Fibroblast of skin of right biceps (primary cell): ENCODE measurements around the gene GHSR.

ENCODE experiments used
- DNase-seq: peaks from one replicate; pipeline ENCODE4 v3.0.0-alpha.2; 2013

GHSR gene, protein sequence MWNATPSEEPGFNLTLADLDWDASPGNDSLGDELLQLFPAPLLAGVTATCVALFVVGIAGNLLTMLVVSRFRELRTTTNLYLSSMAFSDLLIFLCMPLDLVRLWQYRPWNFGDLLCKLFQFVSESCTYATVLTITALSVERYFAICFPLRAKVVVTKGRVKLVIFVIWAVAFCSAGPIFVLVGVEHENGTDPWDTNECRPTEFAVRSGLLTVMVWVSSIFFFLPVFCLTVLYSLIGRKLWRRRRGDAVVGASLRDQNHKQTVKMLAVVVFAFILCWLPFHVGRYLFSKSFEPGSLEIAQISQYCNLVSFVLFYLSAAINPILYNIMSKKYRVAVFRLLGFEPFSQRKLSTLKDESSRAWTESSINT

DNA sequence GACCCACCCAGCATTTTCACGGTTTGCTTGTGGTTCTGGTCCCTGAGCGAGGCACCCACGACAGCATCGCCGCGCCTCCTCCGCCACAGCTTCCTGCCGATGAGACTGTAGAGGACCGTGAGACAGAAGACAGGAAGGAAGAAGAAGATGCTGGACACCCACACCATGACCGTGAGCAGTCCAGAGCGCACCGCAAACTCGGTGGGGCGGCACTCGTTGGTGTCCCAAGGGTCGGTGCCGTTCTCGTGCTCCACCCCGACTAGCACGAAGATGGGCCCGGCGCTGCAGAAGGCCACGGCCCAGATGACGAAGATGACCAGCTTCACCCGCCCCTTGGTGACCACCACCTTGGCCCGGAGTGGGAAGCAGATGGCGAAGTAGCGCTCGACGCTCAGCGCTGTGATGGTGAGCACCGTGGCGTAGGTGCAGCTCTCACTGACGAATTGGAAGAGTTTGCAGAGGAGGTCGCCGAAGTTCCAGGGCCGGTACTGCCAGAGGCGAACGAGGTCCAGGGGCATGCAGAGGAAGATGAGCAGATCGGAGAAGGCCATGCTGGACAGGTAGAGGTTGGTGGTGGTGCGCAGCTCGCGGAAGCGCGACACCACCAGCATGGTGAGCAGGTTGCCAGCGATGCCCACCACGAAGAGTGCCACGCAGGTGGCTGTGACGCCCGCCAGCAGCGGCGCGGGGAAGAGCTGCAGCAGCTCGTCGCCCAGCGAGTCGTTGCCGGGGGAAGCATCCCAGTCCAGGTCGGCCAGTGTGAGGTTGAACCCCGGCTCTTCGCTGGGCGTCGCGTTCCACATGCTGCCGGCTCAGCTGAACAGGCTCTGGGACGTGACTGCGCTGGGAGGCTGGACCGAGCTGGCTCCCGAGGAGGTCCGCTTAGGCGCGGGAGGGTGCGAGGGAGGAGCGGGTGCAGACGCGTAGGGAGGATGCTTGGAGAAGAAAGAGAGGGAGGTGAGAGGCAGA lies at the start of gene GHSR:
GHSR (minus strand) TSS at position 846 of the 969 bp plus-strand sequence; CDS start at position 803, 43 bp downstream.
- DNase-seq, result no peak

DNA sequence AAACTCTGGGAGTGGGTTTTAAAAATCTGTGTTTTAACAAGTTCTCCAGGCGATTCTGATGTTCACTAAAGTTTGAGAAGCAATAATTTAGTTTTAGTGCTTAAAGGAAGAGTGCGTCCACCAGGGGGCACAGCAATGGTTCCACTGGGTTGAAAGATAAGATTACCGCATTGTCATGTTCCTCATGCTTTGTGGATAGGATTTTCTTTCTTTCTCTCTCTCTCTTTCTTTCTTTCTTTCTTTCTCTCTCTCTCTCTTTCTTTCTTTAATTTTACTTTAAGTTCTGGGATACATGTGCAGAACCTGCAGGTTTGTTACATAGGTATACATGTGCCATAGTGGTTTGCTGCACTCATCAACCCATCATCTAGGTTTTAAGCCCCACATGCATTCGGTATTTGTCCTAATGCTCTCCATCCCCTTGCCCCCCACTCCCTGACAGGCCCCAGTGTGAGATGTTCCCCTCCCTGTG lies 42.0 kb upstream of the GHSR start:
- peak; percentile 63 for DNase-seq

DNA sequence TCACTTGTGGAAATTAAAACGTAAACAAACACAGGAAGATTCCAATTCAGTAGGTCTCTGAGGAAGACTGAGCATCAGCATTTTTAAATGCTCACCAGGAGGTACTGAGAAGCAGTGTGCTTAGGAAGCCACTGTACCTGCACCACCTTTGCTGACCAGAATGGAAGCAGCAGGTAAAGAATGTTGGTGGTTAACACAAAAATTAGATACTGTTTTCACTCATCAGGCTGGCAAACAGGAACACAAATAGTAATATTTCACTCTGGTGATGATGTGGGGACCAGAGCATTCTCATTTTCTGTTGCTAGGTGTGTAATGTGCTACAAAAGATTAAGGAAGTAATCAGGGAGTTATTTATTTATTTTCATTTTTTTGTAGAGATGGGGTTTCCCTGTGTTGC lies 29.9 kb upstream of the GHSR start:
- no peak for DNase-seq

DNA sequence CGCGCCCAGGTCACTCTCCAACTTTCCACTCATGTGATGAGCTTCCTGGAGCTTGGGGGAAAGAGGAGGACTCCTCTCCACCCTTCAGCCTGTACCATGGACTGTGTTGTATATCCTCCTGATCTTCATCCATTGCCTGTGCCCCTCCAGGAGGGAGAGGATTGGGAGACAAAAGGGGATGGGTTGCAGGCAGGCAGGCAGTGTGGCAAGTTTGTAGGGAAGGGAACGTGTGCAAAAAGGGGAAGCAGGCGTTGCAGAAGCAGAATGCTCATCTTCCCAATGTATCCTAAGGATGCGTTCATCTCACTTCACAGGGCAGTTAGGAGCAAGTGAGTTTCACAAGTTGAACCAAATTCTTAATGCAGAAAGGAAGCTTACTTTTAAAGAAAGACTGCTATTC lies 28.1 kb upstream of the GHSR start:
- DNase-seq, result no peak

DNA sequence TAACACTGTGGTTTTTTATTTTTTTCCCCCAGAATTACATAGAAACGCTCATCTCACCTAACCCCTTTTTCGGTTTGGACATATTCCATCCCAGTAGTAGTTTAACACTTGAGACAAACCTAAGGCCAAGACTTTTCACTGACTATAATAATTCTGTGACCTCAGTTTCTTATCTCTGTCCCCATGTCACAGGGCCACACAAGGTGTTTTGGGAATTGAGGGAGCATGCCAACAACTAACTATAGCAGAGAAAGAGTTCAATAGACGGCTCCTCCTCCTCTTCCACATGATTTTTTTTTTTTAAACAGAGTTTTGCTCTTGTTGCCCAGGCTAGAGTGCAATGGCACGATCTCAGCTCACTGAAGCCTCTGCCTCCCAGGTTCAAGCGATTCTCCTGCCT lies 27.4 kb upstream of the GHSR start:
- DNase-seq, result no peak

DNA sequence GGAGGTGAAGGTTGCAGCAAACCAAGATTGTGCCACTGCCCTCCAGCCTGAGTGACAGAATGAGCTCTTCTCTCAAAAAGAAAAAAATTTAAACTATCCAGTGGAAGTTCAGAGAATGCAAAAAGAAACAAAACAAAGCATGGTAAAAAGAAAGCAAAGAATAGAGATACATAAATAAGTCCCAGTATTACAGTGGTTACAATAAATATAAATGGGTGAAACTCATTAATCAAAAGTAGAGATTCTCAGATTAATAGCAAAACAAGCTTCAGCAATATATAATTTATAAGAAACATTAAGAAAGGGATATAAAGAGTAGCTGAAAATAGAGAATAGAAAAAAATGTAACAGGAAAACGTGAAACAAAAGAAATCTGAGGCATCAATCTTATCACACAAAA lies 23.6 kb upstream of the GHSR start:
- no peak for DNase-seq

DNA sequence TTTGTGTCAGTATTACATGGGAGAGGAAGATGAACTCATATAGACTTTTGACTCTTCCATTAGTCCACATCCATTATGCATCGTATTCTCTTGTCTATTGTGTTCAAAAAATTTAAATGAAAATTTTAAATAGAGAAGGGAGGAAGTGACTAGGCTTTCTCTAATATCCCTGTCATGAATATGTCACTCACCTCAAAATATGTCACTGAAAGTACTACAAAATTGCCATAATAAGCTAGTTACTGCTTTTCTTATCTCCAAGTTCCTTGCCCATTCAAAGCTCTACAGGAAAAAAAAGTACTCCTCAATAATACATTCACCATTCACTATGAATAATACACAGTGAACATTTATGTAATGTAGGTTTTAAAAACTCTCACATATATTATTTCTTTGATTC lies 22.3 kb upstream of the GHSR start:
- DNase-seq, result no peak

DNA sequence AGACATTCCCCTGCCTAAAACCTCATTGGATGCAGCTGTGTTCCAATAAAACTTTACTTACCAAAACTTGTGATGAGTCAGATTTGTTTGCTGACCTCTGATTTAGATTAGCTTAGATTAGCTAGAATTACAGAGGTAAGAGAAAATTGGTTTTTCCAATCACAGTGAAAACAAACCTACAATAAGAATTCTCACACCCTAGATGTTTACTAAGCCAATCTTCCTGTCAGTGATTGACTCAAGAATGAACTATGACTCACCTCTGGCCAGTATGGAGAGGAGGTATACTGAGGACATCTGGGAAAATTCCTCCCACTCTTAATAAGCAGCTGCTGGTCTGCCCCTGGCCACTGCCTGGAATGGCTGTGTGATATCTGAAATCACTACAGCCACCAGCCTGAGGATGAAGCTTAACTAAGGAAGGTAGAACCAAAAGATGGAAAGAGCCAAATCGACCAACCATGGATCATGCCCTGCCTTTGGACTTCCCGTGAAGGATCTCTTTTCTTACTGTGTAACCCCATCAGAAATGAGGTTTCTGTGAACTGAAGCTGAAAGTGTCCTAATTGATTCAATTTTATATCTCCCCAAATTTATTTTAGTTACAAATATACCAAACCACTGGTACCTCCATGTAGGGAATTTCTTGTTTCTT lies 19.0 kb upstream of the GHSR start:
- peak; percentile 48 for DNase-seq

DNA sequence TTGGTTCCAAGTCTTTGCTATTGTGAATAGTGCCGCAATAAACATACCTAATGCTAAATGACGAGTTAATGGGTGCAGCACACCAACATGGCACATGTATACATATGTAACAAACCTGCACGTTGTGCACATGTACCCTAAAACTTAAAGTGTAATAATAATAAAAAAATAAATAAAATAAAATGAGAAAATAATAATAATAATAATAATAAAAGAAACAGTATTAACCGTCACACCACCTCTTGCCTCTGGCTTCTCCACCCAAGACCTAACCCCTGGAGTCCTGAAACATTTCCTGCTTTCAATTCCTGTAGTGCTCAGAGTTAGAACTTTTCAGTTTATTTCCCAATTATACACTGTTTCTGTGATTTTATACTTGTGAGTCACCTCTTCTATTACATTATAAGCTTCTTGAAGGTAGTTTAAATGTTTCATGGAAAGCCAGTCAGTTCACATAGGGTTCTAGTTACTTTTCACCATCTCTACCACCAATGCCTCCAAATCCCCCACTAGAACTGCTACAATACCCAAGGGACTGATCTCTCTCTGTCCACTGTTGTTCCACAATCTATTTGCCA lies 18.4 kb upstream of the GHSR start:
- no peak for DNase-seq

DNA sequence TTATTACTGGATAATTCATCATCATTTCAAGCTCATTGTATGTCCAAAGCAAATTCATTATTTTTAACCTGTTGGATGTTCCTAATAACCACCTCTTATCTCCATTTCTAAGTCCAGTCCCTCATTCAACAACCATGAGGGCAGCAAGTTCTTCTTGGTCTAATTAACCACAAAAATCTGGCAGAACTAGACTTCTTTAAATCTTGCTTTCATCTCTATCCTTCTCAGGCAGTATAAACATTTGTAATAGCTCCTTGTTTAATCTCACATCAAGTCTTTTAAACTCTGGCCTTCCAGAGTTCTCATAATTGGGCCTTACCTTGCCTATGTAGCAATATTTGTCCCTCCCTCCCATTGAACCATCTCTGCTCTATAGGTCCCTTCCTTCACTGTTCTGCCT lies 17.0 kb upstream of the GHSR start:
- no peak for DNase-seq

DNA sequence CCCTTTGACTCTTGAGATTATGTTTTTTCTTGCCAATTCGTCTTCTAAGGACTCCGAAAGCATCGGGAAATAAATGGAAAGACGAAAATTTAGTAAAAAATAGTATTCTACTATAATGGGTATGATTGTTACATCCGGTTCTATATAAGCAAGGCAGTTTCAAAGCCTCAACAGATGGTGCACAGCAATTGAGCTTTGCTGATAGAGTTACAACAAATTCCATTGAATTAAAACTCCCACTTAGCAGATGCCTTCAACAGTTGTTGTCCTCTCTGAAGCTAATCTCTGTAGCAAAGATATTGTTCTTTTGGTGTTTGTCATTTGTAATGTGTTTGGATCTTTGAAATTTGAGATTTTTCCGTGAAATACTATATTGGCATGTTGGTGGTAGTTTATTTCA lies 16.1 kb upstream of the GHSR start:
- no peak for DNase-seq

DNA sequence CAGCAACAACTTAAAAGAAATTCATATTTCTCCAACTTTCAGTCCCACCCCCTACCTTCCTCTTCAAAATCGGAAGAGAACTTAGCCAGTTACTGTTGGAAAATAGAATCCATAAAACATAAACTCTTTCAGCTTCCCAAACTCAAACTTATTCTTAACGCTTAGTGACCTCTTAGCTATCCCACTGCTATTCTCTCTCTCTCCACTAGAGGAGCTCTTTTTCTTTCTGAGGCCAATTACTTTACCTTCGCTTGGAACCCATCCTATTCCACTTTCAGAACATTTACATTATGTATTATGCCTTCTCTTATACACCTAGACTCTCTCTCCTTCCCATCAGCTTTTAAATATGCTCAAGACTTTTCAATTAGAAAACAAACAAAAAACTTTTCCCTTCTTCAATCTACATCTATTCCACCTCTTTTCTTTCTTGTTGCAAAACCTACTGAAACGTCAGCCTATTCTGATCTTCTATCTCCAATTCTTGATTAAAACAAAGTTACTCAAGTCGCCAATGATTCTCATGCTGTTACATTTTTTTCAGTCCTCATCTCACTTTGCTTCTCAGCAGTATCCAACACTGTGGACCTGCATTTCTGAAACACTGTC lies 13.4 kb upstream of the GHSR start:
- DNase-seq, result peak; percentile 27

DNA sequence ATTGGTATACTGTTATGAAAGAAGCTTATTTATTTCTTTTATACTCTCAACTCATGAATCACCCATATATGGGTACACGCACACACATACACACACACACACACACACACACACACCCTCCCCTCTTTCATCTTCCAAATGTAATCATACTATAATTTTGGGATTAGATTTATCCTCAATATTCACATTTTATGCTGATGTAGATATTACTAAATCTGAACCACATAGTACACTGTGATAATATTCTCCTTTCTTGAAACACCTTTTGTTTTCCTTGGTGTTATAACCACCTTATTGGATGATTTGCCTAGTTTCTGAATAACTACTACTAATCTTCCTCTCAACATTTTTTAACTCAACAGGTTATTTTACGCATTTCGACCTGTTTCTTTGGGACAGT lies 8.1 kb upstream of the GHSR start:
- no peak for DNase-seq

DNA sequence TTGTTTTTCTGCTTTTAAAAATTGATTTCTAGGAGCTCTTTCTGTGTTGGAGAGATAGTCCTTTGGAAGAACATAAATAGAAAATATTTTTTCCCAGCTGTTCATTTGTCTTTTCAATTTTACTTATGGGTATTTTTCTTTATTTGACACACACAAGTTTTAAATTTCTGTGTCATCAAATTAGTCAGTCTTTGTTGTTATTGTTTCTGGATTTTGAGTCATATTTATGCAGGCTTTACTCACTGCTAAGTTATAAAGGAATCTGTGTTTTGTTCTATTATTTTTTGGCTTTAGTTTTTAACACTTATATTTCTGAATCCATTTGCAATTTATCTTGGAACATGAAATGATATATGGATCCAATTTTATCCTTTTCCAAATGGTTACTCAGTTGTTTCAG lies 5.9 kb upstream of the GHSR start:
- no peak for DNase-seq

DNA sequence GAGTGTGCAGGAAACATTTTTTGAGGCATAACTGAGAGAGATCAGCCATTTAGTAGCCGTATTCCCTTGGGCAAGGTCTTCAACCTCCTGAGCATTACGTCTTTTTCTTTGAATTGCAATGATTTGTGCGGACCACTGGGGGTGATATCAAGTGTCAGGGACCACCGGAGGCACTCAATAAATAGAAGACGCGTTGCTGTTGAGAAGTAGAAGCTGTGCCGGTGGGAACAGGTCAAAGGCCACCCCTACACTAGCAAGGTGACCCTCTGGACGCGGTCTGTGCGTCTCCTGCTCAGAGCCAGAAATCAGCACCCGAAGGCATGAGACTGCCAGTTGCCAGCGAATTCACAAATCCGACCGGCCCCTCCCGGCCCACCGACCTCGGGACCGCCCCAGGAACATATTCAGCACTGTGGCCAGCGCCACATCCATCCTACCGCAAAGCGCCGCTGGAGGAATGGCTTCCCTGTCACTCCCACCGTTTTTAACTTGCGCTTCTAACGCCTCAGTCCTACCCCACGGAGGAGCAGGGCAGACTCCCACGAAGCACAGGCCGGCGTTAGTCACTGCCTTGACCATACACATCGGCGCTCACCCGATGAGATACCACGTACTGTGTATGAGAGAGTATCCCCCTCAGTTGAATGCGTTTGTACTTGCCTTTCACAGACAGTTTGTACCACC lies 1.4 kb upstream of the GHSR start:
- peak; percentile 37 for DNase-seq

DNA sequence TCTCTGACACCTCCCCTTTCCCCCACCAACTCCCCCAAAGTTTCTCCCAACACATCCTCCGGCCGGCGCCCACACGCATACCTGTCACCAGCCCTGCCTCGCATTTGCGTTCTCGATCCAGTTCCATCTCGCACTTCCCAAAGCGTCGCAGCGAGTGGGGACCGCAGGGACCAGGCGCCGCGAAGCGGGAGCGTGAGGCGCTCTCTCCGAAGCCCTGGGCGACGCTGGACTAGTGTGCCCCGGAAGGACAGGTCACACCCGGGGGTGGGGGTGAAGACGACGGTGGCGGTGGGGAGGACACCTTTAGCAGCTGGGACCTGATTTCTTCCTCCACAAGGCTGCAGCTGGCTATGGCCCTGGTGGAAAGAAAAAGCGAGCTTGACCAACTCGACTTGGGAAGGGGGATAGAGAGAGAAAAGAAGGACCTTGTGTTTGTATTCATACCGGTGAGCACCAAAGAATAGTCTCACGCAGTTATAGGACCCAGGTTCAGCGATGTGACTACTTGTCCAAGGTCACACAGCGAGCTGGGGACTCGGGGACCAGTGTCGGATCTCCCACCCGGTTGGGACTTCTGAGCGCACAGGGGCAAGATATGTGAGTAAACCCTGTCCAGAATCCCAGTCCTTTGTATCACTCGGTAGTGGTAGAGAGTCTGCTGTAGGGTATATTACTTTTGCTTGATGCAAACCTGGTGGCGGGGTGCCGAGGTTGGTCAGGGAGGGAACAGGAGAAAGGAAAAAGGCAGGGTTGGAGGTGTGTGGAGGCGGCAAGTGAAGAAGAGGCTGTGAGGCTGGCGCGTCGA lies 607 bp upstream of the GHSR start:
- no peak for DNase-seq

DNA sequence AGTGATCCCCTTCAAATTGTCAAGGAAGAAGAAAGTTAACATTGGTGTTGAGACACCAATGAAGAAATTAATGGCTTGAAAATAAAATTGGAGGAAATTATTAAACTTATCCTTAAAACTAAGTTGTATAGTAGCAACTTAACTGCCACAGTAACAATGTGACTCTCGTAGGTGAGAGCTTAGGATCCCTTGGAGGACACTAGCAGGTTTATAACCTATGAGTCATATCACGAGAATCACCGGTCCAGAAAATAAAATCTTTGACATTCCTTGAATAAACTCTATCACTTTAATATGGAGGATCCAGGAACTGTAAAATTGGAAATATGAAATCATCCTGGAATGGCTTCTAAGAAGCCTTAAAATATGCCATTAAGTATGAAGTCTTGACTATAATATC lies 2.1 kb downstream of the GHSR start:
- no peak for DNase-seq

DNA sequence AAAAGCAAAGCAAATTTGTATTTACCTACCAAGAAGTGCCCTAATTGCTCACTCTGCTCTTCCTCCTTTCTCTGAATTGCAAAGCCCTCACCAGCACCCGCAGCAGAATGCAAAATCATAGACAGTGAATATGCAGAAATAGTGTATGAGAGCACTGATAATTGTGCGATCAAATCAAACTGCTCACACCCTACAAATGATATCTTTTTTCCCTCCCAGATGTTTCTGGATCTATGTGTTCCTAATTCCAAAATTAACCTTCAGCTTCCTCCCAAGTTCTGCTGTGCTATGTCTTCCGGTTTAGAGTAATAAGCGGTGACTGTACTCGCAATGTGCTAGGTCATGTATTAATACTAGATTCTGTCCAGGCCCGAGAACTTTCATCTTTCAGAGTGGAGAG lies 3.4 kb downstream of the GHSR start:
- DNase-seq, result no peak

DNA sequence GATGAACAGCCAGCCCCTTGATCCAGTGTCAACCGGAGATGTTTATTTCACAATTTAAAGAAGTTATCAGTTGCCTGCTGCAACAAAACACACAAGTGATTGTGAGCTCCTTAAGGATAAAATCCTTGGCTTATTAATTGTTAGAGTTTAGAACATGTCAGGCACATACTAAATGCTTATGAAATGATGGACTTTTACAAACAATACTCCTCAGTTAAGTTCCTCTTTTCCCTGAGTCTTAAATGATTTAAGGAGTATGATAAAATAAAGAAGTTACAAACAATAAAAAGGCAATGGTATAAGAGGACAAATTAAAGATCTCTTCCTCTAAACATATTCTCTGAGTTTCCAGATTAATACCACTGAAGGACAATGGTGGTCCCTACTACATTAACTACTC lies 5.7 kb downstream of the GHSR start:
- no peak for DNase-seq

DNA sequence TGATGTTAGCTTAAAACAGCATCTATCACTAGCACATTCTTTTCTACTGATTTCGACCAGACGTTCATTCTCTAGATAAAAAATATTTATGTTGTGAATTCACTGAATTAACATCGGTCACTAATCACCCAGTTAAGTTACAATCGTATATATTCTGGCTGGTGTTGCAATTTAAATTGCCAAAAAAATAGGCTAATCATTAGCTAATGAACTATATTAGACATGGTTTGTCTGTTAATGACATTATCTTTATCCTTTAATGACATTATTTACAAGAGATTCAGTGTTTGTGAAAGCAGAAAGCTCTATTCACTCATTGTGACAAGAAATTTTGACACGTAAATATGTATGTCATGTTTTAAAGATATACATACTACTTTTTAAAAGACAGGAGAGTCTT lies 6.7 kb downstream of the GHSR start:
- no peak for DNase-seq

DNA sequence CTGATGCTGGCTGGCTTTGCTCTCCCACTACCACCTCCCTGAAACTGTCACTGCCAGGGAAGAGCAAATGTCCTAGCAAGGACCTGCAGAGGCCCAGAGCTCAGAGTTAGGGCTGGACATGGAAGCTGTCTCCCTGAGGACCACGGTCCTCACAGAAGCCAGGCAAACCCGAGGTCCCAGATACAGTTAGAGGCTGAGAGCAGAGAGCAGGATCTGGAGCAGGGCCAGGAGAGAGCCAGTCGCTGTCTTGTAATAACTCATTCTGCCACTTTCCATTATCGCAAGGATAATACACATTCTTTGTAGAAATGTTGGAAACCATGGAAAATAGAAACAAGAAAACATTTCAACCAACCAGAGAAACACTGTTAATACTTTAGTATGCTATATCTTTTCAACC lies 10.1 kb downstream of the GHSR start:
- no peak for DNase-seq
